ENCODE results near the gene ALOX5.
"Not testable (repeated sequence)": the region's sequence is repeated elsewhere in the genome, so short reads cannot be mapped to it uniquely, and the experiment has no call there.

ALOX5 gene

DNA sequence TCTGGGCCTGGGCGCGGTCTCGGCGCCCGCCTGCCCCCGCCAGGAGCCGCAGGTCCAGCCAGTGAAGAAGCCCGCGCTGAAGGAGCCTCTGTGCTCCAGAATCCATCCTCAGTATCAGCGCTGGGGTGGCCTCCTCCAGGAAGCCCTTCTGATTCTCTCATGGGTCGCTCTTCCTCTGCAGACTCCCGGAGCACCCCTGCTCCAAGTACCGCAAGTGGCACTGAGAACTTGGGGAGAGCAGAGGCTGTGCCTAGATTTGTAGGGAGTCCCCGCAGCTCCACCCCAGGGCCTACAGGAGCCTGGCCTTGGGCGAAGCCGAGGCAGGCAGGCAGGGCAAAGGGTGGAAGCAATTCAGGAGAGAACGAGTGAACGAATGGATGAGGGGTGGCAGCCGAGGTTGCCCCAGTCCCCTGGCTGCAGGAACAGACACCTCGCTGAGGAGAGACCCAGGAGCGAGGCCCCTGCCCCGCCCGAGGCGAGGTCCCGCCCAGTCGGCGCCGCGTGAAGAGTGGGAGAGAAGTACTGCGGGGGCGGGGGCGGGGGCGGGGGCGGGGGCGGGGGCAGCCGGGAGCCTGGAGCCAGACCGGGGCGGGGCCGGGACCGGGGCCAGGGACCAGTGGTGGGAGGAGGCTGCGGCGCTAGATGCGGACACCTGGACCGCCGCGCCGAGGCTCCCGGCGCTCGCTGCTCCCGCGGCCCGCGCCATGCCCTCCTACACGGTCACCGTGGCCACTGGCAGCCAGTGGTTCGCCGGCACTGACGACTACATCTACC lies at the start of gene ALOX5:
Gene ALOX5 (plus strand): TSS at position 641 of the 774 bp plus-strand sequence. CDS start 64 bp downstream, at position 705.
- DNase-seq (ENCODE audit: low read depth in 2 of 2), result peak in 1 of 2 donors; percentile 18

GRCh38 chr10:45325116-45325515 lies 48.9 kb upstream of the ALOX5 start:
- no peak for DNase-seq (ENCODE audit: low read depth in 2 of 2)

DNA sequence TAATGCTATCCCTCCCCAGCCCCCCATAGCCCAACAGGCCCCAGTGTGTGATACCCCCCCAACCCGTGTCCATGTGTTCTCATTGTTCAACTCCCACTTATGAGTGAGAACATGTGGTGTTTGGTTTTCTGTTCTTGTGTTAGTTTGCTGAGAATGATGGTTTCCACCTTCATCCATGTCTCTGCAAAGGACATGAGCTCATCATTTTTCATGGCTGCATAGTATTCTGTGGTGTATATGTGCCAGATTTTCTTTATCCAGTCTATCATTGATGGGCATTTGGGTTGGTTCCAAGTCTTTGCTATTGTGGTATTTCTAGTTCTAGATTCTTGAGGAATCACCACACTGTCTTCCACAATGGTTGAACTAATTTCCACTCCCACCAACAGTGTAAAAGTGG lies 47.2 kb upstream of the ALOX5 start:
- DNase-seq (ENCODE audit: low read depth in 2 of 2), result not testable (repeated sequence)

GRCh38 chr10:45331824-45332223 lies 42.2 kb upstream of the ALOX5 start:
- not testable (repeated sequence) for DNase-seq (ENCODE audit: low read depth in 2 of 2)

- no peak for DNase-seq (ENCODE audit: low read depth in 2 of 2)
Measured at GRCh38 chr10:45339894-45340293, 34.1 kb upstream of the ALOX5 start.

- DNase-seq (ENCODE audit: low read depth in 2 of 2), result not testable (repeated sequence)
Measured at GRCh38 chr10:45340420-45340819, 33.6 kb upstream of the ALOX5 start.

DNA sequence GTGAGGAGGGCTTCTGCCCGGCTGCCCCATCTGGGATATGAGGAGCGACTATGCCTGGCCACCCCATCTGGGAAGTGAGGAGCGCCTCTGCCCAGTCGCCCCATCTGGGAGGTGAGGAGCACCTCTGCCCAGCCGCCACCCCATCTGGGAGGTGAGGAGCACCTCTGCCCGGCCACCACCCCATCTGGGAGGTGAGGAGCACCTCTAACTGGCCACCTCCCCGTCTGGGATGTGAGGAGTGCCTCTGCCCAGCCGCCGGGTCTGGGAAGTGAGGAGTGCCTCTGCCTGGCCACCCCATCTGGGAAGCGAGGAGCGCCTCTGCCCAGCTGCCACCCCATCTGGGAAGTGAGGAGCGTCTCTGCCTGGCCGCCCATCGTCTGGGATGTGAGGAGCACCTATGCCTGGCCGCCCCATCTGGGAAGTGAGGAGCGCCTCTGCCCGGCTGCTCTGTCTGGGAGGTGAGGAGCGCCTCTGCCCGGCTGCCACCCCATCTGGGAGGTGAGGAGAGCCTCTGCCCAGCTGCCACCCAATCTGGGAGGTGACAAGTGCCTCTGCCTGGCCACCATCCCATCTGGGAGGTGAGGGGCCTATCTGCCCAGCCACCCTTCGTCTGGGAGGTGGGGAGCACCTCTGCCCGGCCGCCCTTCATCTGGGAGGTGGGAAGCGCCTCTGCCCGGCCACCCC lies 27.2 kb upstream of the ALOX5 start:
- DNase-seq (ENCODE audit: low read depth in 2 of 2), result not testable (repeated sequence)

- DNase-seq (ENCODE audit: low read depth in 2 of 2), result not testable (repeated sequence)
Measured at GRCh38 chr10:45347464-45347863, 26.6 kb upstream of the ALOX5 start.

GRCh38 chr10:45348196-45348765 lies 25.7 kb upstream of the ALOX5 start:
- DNase-seq (ENCODE audit: low read depth in 2 of 2), result not testable (repeated sequence)

GRCh38 chr10:45353186-45353585 lies 20.8 kb upstream of the ALOX5 start:
- DNase-seq (ENCODE audit: low read depth in 2 of 2), result no peak

GRCh38 chr10:45354261-45354660 lies 19.8 kb upstream of the ALOX5 start:
- DNase-seq (ENCODE audit: low read depth in 2 of 2), result no peak

GRCh38 chr10:45355494-45355893 lies 18.5 kb upstream of the ALOX5 start:
- DNase-seq (ENCODE audit: low read depth in 2 of 2), result no peak

- not testable (repeated sequence) for DNase-seq (ENCODE audit: low read depth in 2 of 2)
Measured at GRCh38 chr10:45358961-45359360, 15.1 kb upstream of the ALOX5 start.

DNA sequence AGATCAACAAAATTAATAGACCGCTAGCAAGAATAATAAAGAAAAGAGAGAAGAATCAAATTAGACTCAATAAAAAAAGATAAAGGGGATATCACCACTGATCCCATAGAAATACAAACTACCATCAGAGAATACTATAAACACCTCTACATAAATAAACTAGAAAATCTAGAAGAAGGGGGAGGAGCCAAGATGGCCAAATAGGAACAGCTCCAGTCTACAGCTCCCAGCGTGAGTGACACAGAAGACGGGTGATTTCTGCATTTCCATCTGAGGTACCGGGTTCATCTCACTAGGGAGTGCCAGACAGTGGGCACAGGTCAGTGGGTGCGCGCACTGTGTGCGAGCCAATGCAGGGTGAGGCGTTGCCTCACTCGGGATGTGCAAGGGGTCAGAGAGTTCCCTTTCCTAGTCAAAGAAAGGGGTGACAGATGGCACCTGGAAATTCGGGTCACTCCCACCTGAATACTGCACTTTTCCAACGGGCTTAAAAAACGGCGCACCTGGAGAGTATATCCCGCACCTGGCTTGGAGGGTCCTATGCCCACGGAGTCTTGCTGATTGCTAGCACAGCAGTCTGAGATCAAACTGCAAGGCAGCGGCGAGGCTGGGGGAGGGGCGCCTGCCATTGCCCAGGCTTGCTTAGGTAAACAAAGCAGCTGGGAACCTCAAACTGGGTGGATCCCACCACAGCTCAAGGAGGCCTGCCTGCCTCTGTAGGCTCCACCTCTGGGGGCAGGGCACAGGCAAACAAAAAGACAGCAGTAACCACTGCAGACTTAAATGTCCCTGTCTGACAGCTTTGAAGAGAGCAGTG lies 11.8 kb upstream of the ALOX5 start:
- DNase-seq (ENCODE audit: low read depth in 2 of 2), result not testable (repeated sequence)

- DNase-seq (ENCODE audit: low read depth in 2 of 2), result not testable (repeated sequence)
Measured at GRCh38 chr10:45367643-45368042, 6.4 kb upstream of the ALOX5 start.

GRCh38 chr10:45368181-45368580 lies 5.8 kb upstream of the ALOX5 start:
- no peak for DNase-seq (ENCODE audit: low read depth in 2 of 2)

DNA sequence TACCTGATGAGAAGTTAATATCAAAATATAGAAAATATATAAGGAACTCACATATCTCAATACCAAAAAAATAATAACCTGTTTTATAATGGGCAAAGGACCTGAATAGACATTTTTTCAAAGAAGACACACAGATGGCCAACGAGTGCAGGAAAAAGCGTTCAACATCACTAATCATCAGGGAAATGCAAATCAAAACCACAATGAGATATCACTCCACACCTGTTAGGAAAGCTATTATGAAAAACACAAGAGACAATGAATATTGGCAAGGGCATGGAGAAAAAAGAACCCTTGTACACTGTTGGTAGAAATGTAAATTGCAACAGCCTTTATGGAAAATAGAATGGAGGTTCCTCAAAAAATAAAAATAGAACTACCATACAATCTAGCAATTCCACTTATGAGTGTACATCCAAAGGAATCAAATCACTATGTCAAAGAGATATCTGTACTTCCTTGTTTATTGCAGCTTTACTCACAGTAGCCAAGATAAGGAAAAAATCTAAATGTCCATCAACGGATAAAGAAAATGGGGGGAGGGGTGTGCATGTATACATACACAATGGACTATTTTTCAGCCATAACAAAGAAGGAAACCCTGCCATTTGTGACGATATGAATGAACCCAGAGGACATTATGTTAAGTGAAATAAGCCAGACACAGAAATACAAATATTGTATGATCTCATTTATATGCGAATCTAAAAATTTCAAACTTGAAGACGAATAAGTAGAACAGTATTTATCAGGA lies 3.6 kb upstream of the ALOX5 start:
- no peak for DNase-seq (ENCODE audit: low read depth in 2 of 2)

GRCh38 chr10:45371560-45371959 lies 2.5 kb upstream of the ALOX5 start:
- no peak for DNase-seq (ENCODE audit: low read depth in 2 of 2)

DNA sequence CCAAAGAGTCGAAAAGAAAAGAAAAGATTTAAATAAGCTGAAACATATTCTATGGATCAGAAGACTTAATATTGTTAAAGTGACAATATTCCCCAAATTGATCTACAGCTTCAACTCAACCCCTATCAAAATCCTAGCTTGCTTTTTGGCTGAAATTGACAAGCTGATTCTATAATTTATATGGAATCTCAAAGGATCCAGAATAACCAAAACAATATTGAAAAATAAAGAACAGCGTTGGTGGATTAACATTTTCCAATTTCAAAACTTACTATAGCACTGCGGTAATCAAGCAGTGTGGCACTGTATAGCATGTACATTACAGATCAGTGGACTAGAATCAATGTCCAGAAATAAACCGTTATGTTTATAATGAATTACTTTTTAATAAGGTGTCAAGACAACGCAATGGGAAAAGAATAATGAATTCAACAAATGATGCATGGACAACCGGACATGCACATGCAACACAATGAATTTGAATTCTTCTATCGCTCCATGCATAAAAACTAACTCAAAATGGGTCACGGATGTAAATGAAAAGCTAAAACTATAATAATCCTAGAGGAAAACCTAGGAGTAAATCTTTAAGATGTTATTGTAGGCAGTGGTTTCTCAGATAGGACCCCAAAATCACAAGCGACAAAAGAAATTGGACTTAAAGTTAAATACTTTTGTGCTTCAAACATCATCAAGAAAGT lies 1.6 kb upstream of the ALOX5 start:
- DNase-seq (ENCODE audit: low read depth in 2 of 2), result no peak

GRCh38 chr10:45373003-45373575 lies 927 bp upstream of the ALOX5 start:
- peak; percentile 8 to 12 for DNase-seq (ENCODE audit: low read depth in 2 of 2)
